Measurements from ENCODE around the gene NUDT14. TPM values are rescaled to one million over a fixed set of nuclear protein-coding genes. Genes with fewer than 3 reads are reported as not detected.

The NUDT14 gene
- total and polyA plus RNA-seq, 2 of the 8 experiments (the other 6 are each of a cell fraction or from before 2014, with no cell fraction given), result 25.5 to 33.3 TPM

GRCh38 chr14:105168979-105169507 is 12.1 kb downstream of the NUDT14 start (continued):
- no peak for TF ChIP-seq CTBP2 (IDR thresholded peaks at IDR 0.05; ENCODE audit: borderline replicate concordance, insufficient read depth, insufficient read length, low read length)
- TF ChIP-seq CBX8 (IDR thresholded peaks at IDR 0.05; ENCODE audit: borderline replicate concordance, low read depth, low read length), result no peak
- peak in 2 of 3 experiments; percentile 78 to 79; a peak in 3 of 4 replicates for TF ChIP-seq CTCF (IDR thresholded peaks at IDR 0.05; ENCODE audit: control extremely low read depth in 1 of 3, insufficient read depth in 1 of 3, low read depth in 1 of 3, low read length in 3 of 3)
- TF ChIP-seq CREB1 (IDR thresholded peaks at IDR 0.05), result peak; percentile 63; the same call in 1 of the 2 replicates
- no peak for TF ChIP-seq SUZ12 (IDR thresholded peaks at IDR 0.05; ENCODE audit: low read length)
- TF ChIP-seq BACH1 (IDR thresholded peaks at IDR 0.05; ENCODE audit: low read length), result no peak
- TF ChIP-seq POLR2AphosphoS5 (IDR thresholded peaks at IDR 0.05; ENCODE audit: low read depth, low read length), result no peak
- no peak for TF ChIP-seq SP4 (IDR thresholded peaks at IDR 0.05; ENCODE audit: low read length)
- no peak for TF ChIP-seq ATF2 (IDR thresholded peaks at IDR 0.05; ENCODE audit: low read length)
- TF ChIP-seq RAD21 (IDR thresholded peaks at IDR 0.05 in 1 of 2, conservative IDR thresholded peaks at IDR 0.05 in 1 of 2; ENCODE audit: low read depth in 2 of 2, low read length in 2 of 2), result peak; percentile 57 to 75
- peak; percentile 61 for TF ChIP-seq KDM4A (IDR thresholded peaks at IDR 0.05; ENCODE audit: low read depth, low read length, severe bottlenecking)
- 0 out of 2 replicates have a peak, but pooled peaks have one; percentile 9 for TF ChIP-seq PHF8 (conservative IDR thresholded peaks at IDR 0.05; ENCODE audit: low read depth, low read length)
- no peak for TF ChIP-seq TAF7 (optimal IDR thresholded peaks at IDR 0.05; ENCODE audit: borderline replicate concordance, low read depth, low read length)
- TF ChIP-seq SP2 (IDR thresholded peaks at IDR 0.05; ENCODE audit: low read length), result no peak
- no peak for TF ChIP-seq CHD1 (IDR thresholded peaks at IDR 0.05; ENCODE audit: low read depth, low read length)
- no peak for TF ChIP-seq POU5F1 (IDR thresholded peaks at IDR 0.05; ENCODE audit: low read depth, low read length)
